GM19468 (cell line): Measurements from ENCODE around the gene NAALADL2.
"Not testable (repeated sequence)": the region's sequence is repeated elsewhere in the genome, so short reads cannot be mapped to it uniquely, and the experiment has no call there.

Experiments
- ATAC-seq: cut with Tn5 transposase; IDR thresholded peaks from one replicate; pipeline ENCODE4 v1.9.1; 2021; ENCODE audit warnings: mild to moderate bottlenecking, moderate library complexity, moderate number of reproducible peaks; ENCODE audit not compliant: unreplicated experiment; ENCODE audit errors: extremely low read depth

Gene NAALADL2

DNA sequence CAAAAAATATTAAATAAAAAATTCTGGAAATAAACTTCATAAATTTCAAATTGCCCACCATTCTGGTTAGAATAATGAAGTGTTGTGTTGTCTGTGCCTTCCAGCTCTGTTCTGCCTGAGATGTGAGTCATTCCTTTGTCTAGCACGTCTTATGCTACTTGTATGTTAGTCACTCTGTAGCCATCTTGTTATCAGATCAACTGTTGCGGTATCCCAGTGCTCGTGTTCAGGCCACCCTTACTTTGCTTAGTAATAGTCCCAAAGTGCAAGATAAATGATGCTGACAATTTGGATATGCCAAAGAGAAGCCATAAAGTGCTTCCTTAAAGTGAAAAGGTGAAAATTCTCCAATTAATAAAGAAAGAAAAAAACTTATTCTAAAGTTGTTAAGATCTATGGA lies 527.5 kb downstream of the NAALADL2 start:
- no peak for ATAC-seq

DNA sequence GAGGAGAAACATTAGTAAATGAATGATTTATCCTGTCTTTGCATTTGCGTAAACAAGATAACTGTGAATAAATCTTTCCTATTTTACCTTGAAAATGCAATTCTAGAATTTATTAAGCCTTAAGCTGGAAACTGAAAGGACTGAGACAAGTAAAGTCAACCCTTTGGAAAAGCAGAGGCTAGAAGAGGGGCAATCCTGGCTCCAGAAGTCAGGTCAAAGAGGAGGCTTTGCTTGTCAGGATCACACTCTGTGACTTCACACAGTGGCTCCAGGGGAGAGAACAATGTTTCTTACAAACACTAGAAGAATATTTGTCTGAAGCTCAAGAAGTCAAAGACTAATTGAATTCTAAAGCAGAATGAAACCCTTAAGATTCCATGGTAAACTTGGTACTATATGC lies 530.4 kb downstream of the NAALADL2 start:
- ATAC-seq = no peak

- no peak for ATAC-seq
These were observed 532.5 kb downstream of the NAALADL2 start for GRCh38 chr3:175391601-175392000.

DNA sequence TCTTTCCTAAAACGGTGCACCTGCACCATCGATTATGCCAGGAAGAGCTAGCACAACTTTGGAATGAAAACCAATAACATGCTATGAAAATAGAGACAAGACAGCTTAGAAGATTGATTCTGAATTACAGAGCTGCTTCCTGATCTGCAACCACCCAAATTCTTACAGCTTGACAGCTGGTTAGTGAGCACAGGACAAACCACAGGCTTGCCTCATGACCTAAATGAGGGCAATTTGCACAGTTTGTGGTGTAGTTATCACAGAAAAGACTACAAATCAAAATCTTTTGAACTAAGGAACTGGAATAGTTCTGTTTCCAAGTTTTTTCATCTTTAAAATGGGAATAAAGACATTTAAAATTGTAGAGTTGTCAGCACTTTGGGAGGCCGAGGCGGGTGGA lies 533.5 kb downstream of the NAALADL2 start:
- no peak for ATAC-seq

DNA sequence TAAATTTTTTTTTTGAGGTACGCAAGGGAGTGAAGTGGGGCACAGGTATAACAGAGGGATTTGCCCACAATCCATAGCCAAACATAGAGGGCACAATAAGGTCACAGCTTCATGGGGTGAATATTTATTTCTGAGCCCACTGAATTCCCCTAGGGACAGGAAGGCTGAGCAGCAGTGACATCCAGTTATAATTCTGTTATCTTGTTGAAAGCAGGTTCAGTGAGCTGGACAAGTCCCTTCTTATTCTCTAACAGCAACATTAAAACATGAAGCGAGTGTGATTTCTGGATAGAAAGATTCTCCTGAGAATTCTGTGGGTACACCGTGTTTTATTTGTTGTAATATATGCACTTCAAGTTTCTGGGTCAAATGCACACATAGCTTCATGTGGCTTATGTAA lies 538.2 kb downstream of the NAALADL2 start:
- no peak for ATAC-seq

- ATAC-seq = no peak
These were observed 539.5 kb downstream of the NAALADL2 start for GRCh38 chr3:175398676-175399075.

DNA sequence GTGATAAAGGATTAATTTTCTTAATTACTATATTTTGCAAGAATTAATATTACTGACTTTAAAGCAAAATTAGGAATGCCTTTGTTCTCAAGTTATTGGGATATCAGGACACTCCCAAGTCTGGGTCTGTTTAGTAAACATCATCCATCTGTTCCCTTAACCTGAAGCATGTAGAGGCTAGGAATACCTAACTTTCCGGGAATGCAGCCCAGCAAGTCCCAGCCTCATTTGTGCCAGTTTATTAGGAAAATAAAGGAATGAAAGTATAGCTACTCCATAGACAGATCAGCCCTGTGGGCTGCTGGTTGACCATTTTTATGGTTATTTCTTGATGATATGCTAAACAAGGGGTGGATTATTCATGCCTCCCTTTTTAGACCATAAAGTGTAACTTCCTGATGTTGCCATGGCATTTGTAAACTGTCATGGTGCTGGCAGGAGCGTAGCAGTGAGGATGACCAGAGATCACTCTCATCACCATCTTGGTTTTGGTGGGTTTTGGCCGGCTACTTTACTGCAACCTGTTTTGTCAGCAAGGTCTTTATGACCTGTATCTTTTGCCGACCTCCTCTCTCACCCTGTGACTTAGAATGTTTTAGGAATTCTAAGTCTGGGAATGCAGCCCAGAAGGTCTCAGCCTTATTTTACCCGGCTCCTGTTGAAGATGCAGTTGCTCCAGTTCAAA lies 540.2 kb downstream of the NAALADL2 start:
- no peak for ATAC-seq

- no peak for ATAC-seq
These were observed 544.9 kb downstream of the NAALADL2 start for GRCh38 chr3:175404027-175404426.

GRCh38 chr3:175404621-175405020 lies 545.5 kb downstream of the NAALADL2 start:
- no peak for ATAC-seq

DNA sequence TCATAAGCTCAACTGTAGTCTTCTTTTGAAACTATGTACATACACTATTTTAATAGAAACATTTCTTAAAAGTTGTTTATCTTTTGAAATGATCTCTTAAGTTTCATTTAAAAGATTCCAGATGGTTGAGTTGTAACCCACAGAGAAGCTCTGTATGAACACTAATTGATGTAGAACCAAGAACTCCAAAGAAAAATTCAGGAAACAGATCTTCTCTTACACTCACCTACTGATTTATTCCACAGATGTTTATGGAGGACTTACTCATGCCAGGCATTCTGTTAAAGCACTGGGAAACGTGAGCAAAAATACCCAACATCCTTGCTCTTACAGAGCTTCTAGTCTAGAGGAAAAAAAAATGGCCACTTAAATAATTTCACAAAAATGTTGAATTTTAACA lies 551.1 kb downstream of the NAALADL2 start:
- ATAC-seq = no peak

GRCh38 chr3:175411405-175411804 lies 552.3 kb downstream of the NAALADL2 start:
- ATAC-seq = no peak

DNA sequence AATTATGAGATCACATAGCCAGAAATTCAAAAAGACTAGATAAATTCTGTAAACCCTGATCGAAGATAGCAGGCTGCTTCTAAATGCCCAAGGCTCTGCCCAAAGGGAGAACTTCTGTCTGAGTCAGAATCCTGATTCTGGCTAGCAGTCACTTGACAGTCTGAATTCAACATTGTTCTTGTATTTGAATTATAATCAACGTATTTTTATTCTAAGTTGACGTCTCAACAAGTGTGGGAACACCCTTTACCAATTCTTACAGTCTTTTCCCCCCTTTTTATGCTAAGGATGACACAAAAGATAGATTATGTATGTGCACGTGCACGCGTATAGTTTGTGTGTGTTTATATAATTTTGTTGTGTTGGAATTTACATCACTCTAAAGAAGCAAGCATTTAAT lies 552.8 kb downstream of the NAALADL2 start:
- no peak for ATAC-seq

GRCh38 chr3:175413926-175414325 lies 554.8 kb downstream of the NAALADL2 start:
- ATAC-seq = no peak

DNA sequence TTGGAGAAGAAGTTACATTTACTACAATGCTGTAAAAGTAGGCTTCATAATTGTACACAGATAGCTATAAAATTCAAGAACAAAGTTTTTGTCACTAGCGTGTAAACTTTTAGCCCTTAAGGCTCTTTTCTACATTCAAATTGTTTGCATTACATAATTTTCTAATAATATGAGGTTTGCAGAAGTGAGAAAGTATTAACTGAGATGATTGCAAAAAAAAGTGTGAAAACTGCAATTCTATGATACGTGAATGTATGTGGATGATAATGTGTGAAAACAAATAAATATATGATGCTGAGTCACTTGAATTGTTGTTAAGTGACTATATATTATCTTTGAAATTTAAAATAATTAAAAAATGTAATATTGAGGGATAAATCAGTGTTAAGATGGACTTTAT lies 557.5 kb downstream of the NAALADL2 start:
- no peak for ATAC-seq

DNA sequence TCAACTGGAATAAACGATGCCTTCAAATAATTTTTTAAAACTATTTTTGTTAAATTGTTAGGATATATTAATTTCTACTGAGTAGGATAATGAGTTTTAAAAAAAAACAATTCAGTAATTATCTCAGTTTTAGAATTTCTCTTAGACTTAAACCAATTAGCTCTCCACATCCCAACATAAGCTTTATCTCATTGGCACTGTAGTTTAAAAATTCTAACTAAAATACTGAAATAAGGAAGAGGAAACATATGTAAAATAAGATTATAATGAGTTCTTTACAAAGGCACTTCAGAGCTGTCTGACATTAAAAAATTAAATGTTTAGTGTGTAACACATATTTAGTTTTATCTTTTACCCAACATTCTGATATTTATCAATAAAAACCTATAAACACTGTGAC lies 558.3 kb downstream of the NAALADL2 start:
- ATAC-seq = no peak

GRCh38 chr3:175421902-175422301 lies 562.8 kb downstream of the NAALADL2 start:
- no peak for ATAC-seq

DNA sequence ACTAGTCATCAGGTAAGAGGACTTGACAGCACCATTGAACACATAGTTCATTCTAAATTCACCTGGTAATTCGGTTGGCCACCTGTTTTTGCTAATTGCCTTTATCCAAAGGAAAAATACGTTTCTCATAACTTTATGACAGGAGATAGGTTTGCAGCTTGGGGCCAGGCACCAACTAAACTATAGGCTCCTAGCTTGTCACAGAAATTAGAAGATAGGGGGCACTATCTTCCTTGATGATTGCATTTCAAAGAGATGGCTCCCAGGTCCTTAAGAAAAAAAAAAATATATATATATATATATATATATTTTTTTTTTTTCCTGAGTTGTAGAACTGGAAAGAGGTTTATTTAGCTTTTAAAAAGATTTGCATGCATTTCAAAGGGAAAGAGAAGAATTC lies 563.6 kb downstream of the NAALADL2 start:
- no peak for ATAC-seq

DNA sequence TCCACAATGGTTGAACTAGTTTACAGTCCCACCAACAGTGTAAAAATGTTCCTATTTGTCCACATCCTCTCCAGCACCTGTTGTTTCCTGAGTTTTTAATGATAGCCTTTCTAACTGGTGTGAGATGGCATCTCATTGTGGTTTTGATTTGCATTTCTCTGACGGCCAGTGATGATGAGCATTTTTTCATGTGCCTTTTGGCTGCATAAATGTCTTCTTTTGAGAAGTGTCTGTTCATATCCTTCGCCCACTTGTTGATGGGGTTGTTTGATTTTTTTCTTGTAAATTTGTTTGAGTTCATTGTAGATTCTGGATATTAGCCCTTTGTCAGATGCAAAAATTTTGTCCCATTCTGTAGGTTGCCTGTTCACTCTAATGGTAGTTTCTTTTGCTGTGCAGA lies 564.7 kb downstream of the NAALADL2 start:
- ATAC-seq = not testable (repeated sequence)

- ATAC-seq = no peak
These were observed 567.7 kb downstream of the NAALADL2 start for GRCh38 chr3:175426805-175427204.

DNA sequence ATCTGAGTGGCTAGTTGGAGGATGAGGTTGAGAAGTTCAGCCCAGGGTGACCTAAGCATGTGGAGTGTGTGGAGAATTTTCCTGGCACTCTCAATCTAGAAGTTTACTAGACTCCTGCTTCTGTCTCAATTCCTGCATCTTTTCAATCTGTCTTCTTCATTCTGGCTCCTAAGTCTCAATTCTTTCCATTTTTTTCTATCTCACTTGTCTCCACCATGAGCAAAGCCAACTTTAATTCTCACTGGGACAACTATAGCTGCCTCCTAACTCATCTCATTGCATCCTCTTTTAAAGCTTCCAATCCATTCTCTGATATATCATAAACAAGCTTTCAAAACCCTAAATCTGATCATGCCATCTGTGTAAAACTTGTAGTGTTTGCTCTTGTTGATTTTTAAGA lies 569.3 kb downstream of the NAALADL2 start:
- no peak for ATAC-seq

- no peak for ATAC-seq
These were observed 572.0 kb downstream of the NAALADL2 start for GRCh38 chr3:175430983-175431773.
